Measurements from ENCODE around the gene MCUB.

DNA sequence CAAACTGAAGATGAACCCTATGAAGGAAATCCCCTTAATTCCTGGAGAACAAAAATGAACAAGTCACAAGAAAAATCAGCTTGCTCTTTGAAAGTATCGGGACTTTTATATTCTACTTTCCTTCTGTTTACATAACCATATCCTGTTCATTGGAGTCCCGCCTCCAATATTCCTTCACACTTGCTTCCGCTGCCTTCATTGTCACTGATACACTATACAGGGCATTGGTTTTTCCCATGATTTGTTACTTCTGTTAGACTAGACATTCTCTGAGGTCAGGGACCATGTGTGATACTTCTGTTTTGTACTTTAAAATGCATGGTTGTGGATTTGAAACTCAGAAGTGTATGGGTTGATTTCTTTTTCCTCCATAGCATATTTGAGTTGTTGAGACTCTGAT is 18.8 kb downstream of the MCUB start:
- TF ChIP-seq POLR2A (IDR thresholded peaks at IDR 0.05; ENCODE audit: low read depth, low read length) = no peak
- TF ChIP-seq POU2F2 (IDR thresholded peaks at IDR 0.05; ENCODE audit: low read depth, low read length) = no peak
- TF ChIP-seq TAF1 (IDR thresholded peaks at IDR 0.05; ENCODE audit: low read depth, low read length) = no peak
- no peak for TF ChIP-seq POLR2AphosphoS5 (IDR thresholded peaks at IDR 0.05; ENCODE audit: low read depth, low read length)
- no peak for TF ChIP-seq PAX5 (IDR thresholded peaks at IDR 0.05; ENCODE audit: insufficient read depth, low read length, severe bottlenecking)
- TF ChIP-seq SPI1 (IDR thresholded peaks at IDR 0.05; ENCODE audit: low read depth, low read length) = no peak
